CD4-positive, alpha-beta T cell treated with Interleukin-4 for 4 hours (primary cell): Measurements from ENCODE around the gene CD9.
"Not testable (repeated sequence)": the region's sequence is repeated elsewhere in the genome, so short reads cannot be mapped to it uniquely, and the experiment has no call there.

ENCODE experiments used
- DNase-seq: peaks from one replicate; pipeline ENCODE4 v3.0.0-alpha.2; 2020

The CD9 gene

GRCh38 chr12:6200256-6201212 lies at the start of gene CD9:
TSS of gene CD9 (plus strand) at chr12:6200400. CDS start at chr12:6200500, 100 bp downstream.
- DNase-seq: no peak

GRCh38 chr12:6154730-6155459 lies 45.3 kb upstream of the CD9 start:
- no peak for DNase-seq

GRCh38 chr12:6157482-6157881 lies 42.7 kb upstream of the CD9 start:
- DNase-seq: no peak

- DNase-seq: no peak
Observed at GRCh38 chr12:6158255-6158654, 41.9 kb upstream of the CD9 start.

GRCh38 chr12:6158749-6159148 lies 41.5 kb upstream of the CD9 start:
- no peak for DNase-seq

GRCh38 chr12:6159166-6160011 lies 40.8 kb upstream of the CD9 start:
- DNase-seq: not testable (repeated sequence)

GRCh38 chr12:6160049-6160649 lies 40.1 kb upstream of the CD9 start:
- not testable (repeated sequence) for DNase-seq

GRCh38 chr12:6161124-6161882 lies 38.9 kb upstream of the CD9 start:
- DNase-seq: no peak

- no peak for DNase-seq
Observed at GRCh38 chr12:6163416-6164060, 36.7 kb upstream of the CD9 start.

- DNase-seq: no peak
Observed at GRCh38 chr12:6165395-6165794, 34.8 kb upstream of the CD9 start.

GRCh38 chr12:6166808-6167207 lies 33.4 kb upstream of the CD9 start:
- DNase-seq: no peak

GRCh38 chr12:6167327-6168280 lies 32.6 kb upstream of the CD9 start:
- DNase-seq: peak; percentile 49

- no peak for DNase-seq
Observed at GRCh38 chr12:6171409-6172015, 28.7 kb upstream of the CD9 start.

GRCh38 chr12:6172086-6172485 lies 28.1 kb upstream of the CD9 start:
- DNase-seq: no peak

- no peak for DNase-seq
Observed at GRCh38 chr12:6172862-6173261, 27.3 kb upstream of the CD9 start.

- DNase-seq: no peak
Observed at GRCh38 chr12:6177642-6178358, 22.4 kb upstream of the CD9 start.

GRCh38 chr12:6178981-6179761 lies 21.0 kb upstream of the CD9 start:
- no peak for DNase-seq
